ENCODE measurements around the gene SDK1. TPM values are rescaled to one million over a fixed set of nuclear protein-coding genes. Genes with fewer than 3 reads are reported as not detected.
A peak's percentile ranks its signal among the peaks of the same experiment; 100 is the strongest.

Gene SDK1
- total RNA-seq, 4 donors from 2014 or later = 2.5 to 12.9 (median 6.1) TPM

- peak in 1 of 2 donors; percentile 50 for DNase-seq (ENCODE audit: low spot score in 2 of 2)
These were observed 996.3 kb downstream of the SDK1 start for GRCh38 chr7:4297165-4297917.

DNA sequence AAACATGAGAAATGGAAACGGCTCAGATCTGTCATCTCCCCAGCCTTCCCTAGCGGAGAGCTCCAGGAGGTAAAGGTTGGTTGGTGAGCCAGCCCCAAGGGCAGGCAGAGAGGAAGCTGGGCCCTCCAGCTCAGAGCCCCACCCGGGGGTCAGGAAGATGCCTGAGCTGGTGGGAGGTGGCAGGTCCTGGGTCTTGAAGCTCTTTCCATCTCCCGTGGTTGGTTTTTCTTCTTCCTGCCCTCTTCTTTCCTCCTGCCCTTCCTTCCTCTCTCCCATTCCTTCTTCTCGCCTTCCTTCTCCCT is 996.8 kb downstream of the SDK1 start:
- 88% methylated on average over 5 of the region's 5 CpGs for WGBS
- Histone ChIP-seq H3K27me3 (peaks cover 2% of the 10 kb centered on the region), H3K4me3 (no peak overlapping the region), H3K36me3 (no peaks in the 10 kb centered on the region), H3K27ac (no peak overlapping the region), H3K4me1 (no peaks in the 10 kb centered on the region), H3K9me3 (no peaks in the 10 kb centered on the region)
- peak in 1 of 2 donors; percentile 49 for DNase-seq (ENCODE audit: low spot score in 2 of 2)
- TF ChIP-seq POLR2AphosphoS5 (IDR thresholded peaks at IDR 0.05) = no peak
- no peak for TF ChIP-seq POLR2A (IDR thresholded peaks at IDR 0.05)
- TF ChIP-seq, protein P1, sequence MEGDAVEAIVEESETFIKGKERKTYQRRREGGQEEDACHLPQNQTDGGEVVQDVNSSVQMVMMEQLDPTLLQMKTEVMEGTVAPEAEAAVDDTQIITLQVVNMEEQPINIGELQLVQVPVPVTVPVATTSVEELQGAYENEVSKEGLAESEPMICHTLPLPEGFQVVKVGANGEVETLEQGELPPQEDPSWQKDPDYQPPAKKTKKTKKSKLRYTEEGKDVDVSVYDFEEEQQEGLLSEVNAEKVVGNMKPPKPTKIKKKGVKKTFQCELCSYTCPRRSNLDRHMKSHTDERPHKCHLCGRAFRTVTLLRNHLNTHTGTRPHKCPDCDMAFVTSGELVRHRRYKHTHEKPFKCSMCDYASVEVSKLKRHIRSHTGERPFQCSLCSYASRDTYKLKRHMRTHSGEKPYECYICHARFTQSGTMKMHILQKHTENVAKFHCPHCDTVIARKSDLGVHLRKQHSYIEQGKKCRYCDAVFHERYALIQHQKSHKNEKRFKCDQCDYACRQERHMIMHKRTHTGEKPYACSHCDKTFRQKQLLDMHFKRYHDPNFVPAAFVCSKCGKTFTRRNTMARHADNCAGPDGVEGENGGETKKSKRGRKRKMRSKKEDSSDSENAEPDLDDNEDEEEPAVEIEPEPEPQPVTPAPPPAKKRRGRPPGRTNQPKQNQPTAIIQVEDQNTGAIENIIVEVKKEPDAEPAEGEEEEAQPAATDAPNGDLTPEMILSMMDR (IDR thresholded peaks at IDR 0.05) = no peak
- TF ChIP-seq EP300 (IDR thresholded peaks at IDR 0.05) = no peak

More at GRCh38 chr7:4297165-4297917, 996.3 kb downstream of the SDK1 start:
- H3K4me1 ChIP-seq = no peaks in the 10 kb centered on the region
- H3K27me3 ChIP-seq = peaks cover 2% of the 10 kb centered on the region
- H3K27ac ChIP-seq = no peak overlapping the region
- no peaks in the 10 kb centered on the region for H3K9me3 ChIP-seq
- TF ChIP-seq, protein P1 (IDR thresholded peaks at IDR 0.05) = no peak
- no peak for TF ChIP-seq POLR2A (IDR thresholded peaks at IDR 0.05)
- TF ChIP-seq EP300 (IDR thresholded peaks at IDR 0.05) = no peak
- H3K4me3 ChIP-seq = no peak overlapping the region
- WGBS = 78% methylated on average over 13 of the region's 13 CpGs
- H3K36me3 ChIP-seq = no peaks in the 10 kb centered on the region

- H3K4me1 ChIP-seq = no peaks in the 10 kb centered on the region
- peaks cover 2% of the 10 kb centered on the region for H3K27me3 ChIP-seq
- WGBS = 90% methylated on average over 5 of the region's 5 CpGs
- no peak overlapping the region for H3K4me3 ChIP-seq
- no peaks in the 10 kb centered on the region for H3K36me3 ChIP-seq
- no peak for TF ChIP-seq EP300 (IDR thresholded peaks at IDR 0.05)
- no peak for TF ChIP-seq POLR2AphosphoS5 (IDR thresholded peaks at IDR 0.05)
- TF ChIP-seq, protein P1 (IDR thresholded peaks at IDR 0.05) = no peak
- no peak for TF ChIP-seq POLR2A (IDR thresholded peaks at IDR 0.05)
- H3K27ac ChIP-seq = no peak overlapping the region
- DNase-seq (ENCODE audit: low spot score in 2 of 2) = no peak
- no peaks in the 10 kb centered on the region for H3K9me3 ChIP-seq
These were observed 998.4 kb downstream of the SDK1 start for GRCh38 chr7:4299431-4299830.

DNA sequence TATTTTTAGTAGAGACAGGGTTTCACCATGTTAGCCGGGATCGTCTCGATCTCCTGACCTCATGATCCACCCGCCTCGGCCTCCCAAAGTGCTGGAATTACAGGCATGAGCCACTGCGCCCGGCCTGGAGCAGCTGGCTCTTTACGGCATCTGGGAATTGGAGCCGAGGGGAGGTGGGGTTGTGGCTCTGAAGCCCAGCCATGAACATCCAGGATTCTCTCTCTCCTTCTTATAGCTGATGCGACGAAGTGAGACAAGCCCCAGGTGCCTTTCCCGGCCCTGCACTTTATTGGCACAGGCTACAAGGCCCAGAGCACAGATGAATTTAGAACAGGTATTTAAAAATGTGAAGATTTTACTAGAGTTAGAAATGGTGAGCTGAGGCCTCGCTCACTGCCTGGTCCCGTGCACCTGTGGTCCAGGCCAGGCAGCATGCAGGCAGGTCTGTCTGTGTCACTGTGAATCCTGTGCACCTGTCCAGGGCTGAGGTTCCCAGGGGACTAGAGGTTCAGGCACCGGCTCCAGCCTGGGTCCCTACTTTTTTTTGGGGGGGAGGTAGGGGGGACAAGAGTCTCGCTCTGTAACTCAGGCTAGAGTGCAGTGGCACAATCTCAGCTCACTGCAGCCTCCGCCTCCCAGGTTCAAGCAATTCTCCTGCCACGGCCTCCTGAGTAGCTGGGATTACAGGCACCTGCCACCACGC is 1001.3 kb downstream of the SDK1 start:
- no peaks in the 10 kb centered on the region for H3K4me1 ChIP-seq
- H3K27me3 ChIP-seq = peaks cover 2% of the 10 kb centered on the region
- no peak overlapping the region for H3K4me3 ChIP-seq
- WGBS = 89% methylated on average over 19 of the region's 19 CpGs
- H3K36me3 ChIP-seq = no peaks in the 10 kb centered on the region
- DNase-seq (ENCODE audit: low spot score in 2 of 2) = peak in 1 of 2 donors; percentile 55
- TF ChIP-seq, protein P1 (IDR thresholded peaks at IDR 0.05) = no peak
- TF ChIP-seq POLR2AphosphoS5 (IDR thresholded peaks at IDR 0.05) = no peak
- TF ChIP-seq POLR2A (IDR thresholded peaks at IDR 0.05) = no peak
- TF ChIP-seq EP300 (IDR thresholded peaks at IDR 0.05) = no peak
- H3K27ac ChIP-seq = no peak overlapping the region
- no peaks in the 10 kb centered on the region for H3K9me3 ChIP-seq
